Uterus (tissue), 4 donors: ENCODE data around the gene MTFR1L. TPM values are rescaled to one million over a fixed set of nuclear protein-coding genes. Genes with fewer than 3 reads are reported as not detected.
"Not testable (repeated sequence)": the region's sequence is repeated elsewhere in the genome, so short reads cannot be mapped to it uniquely, and the experiment has no call there.

Experiments used
- DNase-seq, 2 donors: peaks; one replicate each; pipeline ENCODE4 v3.0.0-alpha.2; 2019 to 2020
- H3K27ac ChIP-seq, 2 donors: fragments of 200-600 bp; sonication (generic); 1 replicate in 1 of 2; 2 replicates in 1 of 2; pipeline ENCODE4 v1.5.1; 2016 to 2018
- H3K27me3 ChIP-seq, 2 donors: fragments of 200-600 bp; sonication (generic); one replicate each; pipeline ENCODE4 v1.5.1; 2018 to 2019; ENCODE audit warnings: control low read depth in 1 of 2
- H3K36me3 ChIP-seq, 2 donors: fragments of 200-600 bp; sonication (generic); one replicate each; pipeline ENCODE4 v1.5.1; 2019; ENCODE audit warnings: control low read depth in 1 of 2
- H3K4me1 ChIP-seq, 2 donors: fragments of 200-600 bp; sonication (generic); one replicate each; pipeline ENCODE4 v1.5.1; 2018 to 2019; ENCODE audit warnings: control low read depth in 1 of 2
- H3K4me3 ChIP-seq, 2 donors: fragments of 200-600 bp; sonication (generic); 1 replicate in 1 of 2; 2 replicates in 1 of 2; pipeline ENCODE4 v1.5.1; 2018 to 2019; ENCODE audit warnings: mild to moderate bottlenecking in 1 of 2
- H3K9me3 ChIP-seq, 2 donors: fragments of 200-600 bp; sonication (generic); one replicate each; pipeline ENCODE4 v1.5.1; 2019; ENCODE audit warnings: control low read depth in 1 of 2
- CTCF ChIP-seq, 4 experiments: fragments of 200-600 bp in 2 of 4; fragments of 450-650 bp in 2 of 4; sonication (generic) in 2 of 4; IDR thresholded peaks; one replicate each; pipeline ENCODE4 v1.5.1; 2016 to 2019; ENCODE audit warnings: antibody characterized with exemption in 4 of 4, mild to moderate bottlenecking in 2 of 4, moderate library complexity in 1 of 4
- POLR2A ChIP-seq, 2 donors: fragments of 450-650 bp; IDR thresholded peaks; one replicate each; pipeline ENCODE4 v1.6.1; 2016; ENCODE audit warnings: antibody characterized with exemption in 2 of 2, mild to moderate bottlenecking in 1 of 2, moderate library complexity in 1 of 2
- intact Hi-C: fragments of 100-400 bp; cut with DNase I; formaldehyde crosslinking; loops from one replicate; pipeline ENCODE4 v1.15.1; 2023; ENCODE audit warnings: low total_unique reads
- total RNA-seq, 4 donors: library from RNA; depleted of rRNA in 3 of 4; stranded (reverse); fragments of >200 nt in 3 of 4; gene quantifications; one replicate each; pipeline versions ENCODE4 v1.1.0 to v1.2.4, GENCODE V29; 2014 to 2023
- donor health status: DM: yes; HTN: yes; CAD: no.

The MTFR1L gene
- total RNA-seq, 4 donors from 2014 or later = 51.5 to 106 (median 63.7) TPM

GRCh38 chr1:25833158-25833557 lies 13.4 kb downstream of the MTFR1L start:
- H3K27ac ChIP-seq = no peak overlapping the region

GRCh38 chr1:25834894-25835293 lies 15.1 kb downstream of the MTFR1L start:
- Histone ChIP-seq H3K27ac (no peak overlapping the region), H3K27me3 (no peaks in the 10 kb centered on the region), H3K9me3 (no peaks in the 10 kb centered on the region), H3K36me3 (no peaks in the 10 kb centered on the region), H3K4me3 (no peak overlapping the region), H3K4me1 (no peaks in the 10 kb centered on the region)
- TF ChIP-seq CTCF (IDR thresholded peaks at IDR 0.05) (no peak), POLR2A (IDR thresholded peaks at IDR 0.05) (no peak)
- DNase-seq = no peak
- intact Hi-C loops = no loop called here

More at GRCh38 chr1:25833158-25833557, 13.4 kb downstream of the MTFR1L start:
- TF ChIP-seq POLR2A (IDR thresholded peaks at IDR 0.05) (no peak), CTCF (IDR thresholded peaks at IDR 0.05) (no peak)
- no peaks in the 10 kb centered on the region for H3K4me1 ChIP-seq
- DNase-seq = no peak
- H3K9me3 ChIP-seq = no peaks in the 10 kb centered on the region
- H3K4me3 ChIP-seq = no peak overlapping the region
- no peaks in the 10 kb centered on the region for H3K27me3 ChIP-seq
- intact Hi-C loops = no loop called here
- no peaks in the 10 kb centered on the region for H3K36me3 ChIP-seq

- no peaks in the 10 kb centered on the region for H3K9me3 ChIP-seq
- H3K36me3 ChIP-seq = no peaks in the 10 kb centered on the region
- no peak overlapping the region for H3K4me3 ChIP-seq
- H3K27me3 ChIP-seq = no peaks in the 10 kb centered on the region
- TF ChIP-seq POLR2A (IDR thresholded peaks at IDR 0.05) = no peak
- TF ChIP-seq CTCF (IDR thresholded peaks at IDR 0.05) = no peak
- intact Hi-C loops = no loop called here
- no peak overlapping the region for H3K27ac ChIP-seq
- DNase-seq = no peak
- H3K4me1 ChIP-seq = no peaks in the 10 kb centered on the region
These were observed 16.9 kb downstream of the MTFR1L start for GRCh38 chr1:25836695-25837094.

- no peak for DNase-seq
- no peak overlapping the region for H3K4me3 ChIP-seq
- no peaks in the 10 kb centered on the region for H3K27me3 ChIP-seq
- TF ChIP-seq CTCF (IDR thresholded peaks at IDR 0.05) (peak; percentile 6 to 29 (median 15)), POLR2A (IDR thresholded peaks at IDR 0.05) (no peak)
- H3K36me3 ChIP-seq = no peaks in the 10 kb centered on the region
- intact Hi-C loops = no loop called here
- H3K4me1 ChIP-seq = no peaks in the 10 kb centered on the region
- no peaks in the 10 kb centered on the region for H3K9me3 ChIP-seq
- no peak overlapping the region for H3K27ac ChIP-seq
These were observed 17.6 kb downstream of the MTFR1L start for GRCh38 chr1:25837262-25837875.

GRCh38 chr1:25839808-25840207 lies 20.1 kb downstream of the MTFR1L start:
- H3K9me3 ChIP-seq, intact Hi-C loops, DNase-seq, H3K27me3 ChIP-seq, H3K27ac ChIP-seq, H3K36me3 ChIP-seq, H3K4me3 ChIP-seq, H3K4me1 ChIP-seq: not testable (repeated sequence)

GRCh38 chr1:25843483-25843882 lies 23.7 kb downstream of the MTFR1L start:
- Histone ChIP-seq H3K27ac (no peak overlapping the region), H3K4me3 (no peak overlapping the region), H3K36me3 (no peaks in the 10 kb centered on the region), H3K27me3 (no peaks in the 10 kb centered on the region), H3K4me1 (no peaks in the 10 kb centered on the region), H3K9me3 (no peaks in the 10 kb centered on the region)
- intact Hi-C loops = no loop called here
- no peak for DNase-seq
- TF ChIP-seq POLR2A (IDR thresholded peaks at IDR 0.05) = no peak
- TF ChIP-seq CTCF (IDR thresholded peaks at IDR 0.05) = no peak
